Lung (tissue), 12 donors: ENCODE measurements around the gene LCN2. TPM values are rescaled to one million over a fixed set of nuclear protein-coding genes. Genes with fewer than 3 reads are reported as not detected.
A peak's percentile ranks its signal among the peaks of the same experiment; 100 is the strongest.

Experiments
- ATAC-seq: fragments of 200-7000 bp; cut with Tn5 transposase; one replicate; pipeline ENCODE4 v1.9.1; 2020; ENCODE audit warnings: moderate number of reproducible peaks; ENCODE audit not compliant: insufficient read depth, low FRiP score
- DNase-seq, 3 donors: peaks; one replicate each; pipeline ENCODE4 v3.0.0-alpha.2; 2013 to 2017
- H3K27ac ChIP-seq, 2 donors: one replicate each; pipeline ENCODE4 v1.5.1; 2013; ENCODE audit warnings: mild to moderate bottlenecking in 2 of 2, moderate library complexity in 2 of 2, control low read depth in 1 of 2, inconsistent platforms in 1 of 2, low read depth in 1 of 2, low read length in 1 of 2
- H3K27me3 ChIP-seq, 3 donors: one replicate each; pipeline ENCODE4 v1.5.1; 2013; ENCODE audit warnings: low read length in 2 of 3; ENCODE audit not compliant: control insufficient read depth in 3 of 3, insufficient read depth in 3 of 3
- H3K36me3 ChIP-seq, 4 donors: one replicate each; pipeline ENCODE4 v1.5.1; 2013; ENCODE audit warnings: low read length in 4 of 4, mild to moderate bottlenecking in 1 of 4, moderate library complexity in 1 of 4; ENCODE audit not compliant: control insufficient read depth in 4 of 4, insufficient read depth in 4 of 4
- H3K4me1 ChIP-seq, 5 donors: one replicate each; pipeline ENCODE4 v1.5.1; 2013; ENCODE audit warnings: low read length in 5 of 5, mild to moderate bottlenecking in 2 of 5, moderate library complexity in 1 of 5; ENCODE audit not compliant: control insufficient read depth in 5 of 5, insufficient read depth in 5 of 5
- H3K4me3 ChIP-seq: one replicate; pipeline ENCODE4 v1.5.1; 2013; ENCODE audit warnings: mild to moderate bottlenecking, control low read depth, moderate library complexity
- H3K9ac ChIP-seq, 2 donors: one replicate each; pipeline ENCODE4 v1.5.1; 2013; ENCODE audit warnings: low read length in 2 of 2, control low read depth in 1 of 2; ENCODE audit not compliant: insufficient read depth in 1 of 2
- H3K9me3 ChIP-seq, 4 donors: one replicate each; pipeline ENCODE4 v1.5.1; 2013; ENCODE audit warnings: low read length in 3 of 4, mild to moderate bottlenecking in 1 of 4, moderate library complexity in 1 of 4; ENCODE audit not compliant: control insufficient read depth in 4 of 4, insufficient read depth in 3 of 4
- WGBS, 2 donors: extraction: QIAGEN DNeasy Blood & Tissue Kit; methylation state at CpG; one replicate each; pipeline ENCODE4 v1.1.7; 2013; 5-methylcytosine and 5-hydroxymethylcytosine counted together
- polyA plus RNA-seq, 2 donors: library from polyadenylated mRNA; stranded (reverse); fragments of 200-250 nt; gene quantifications; one replicate each; pipeline ENCODE4 v1.2.1, GENCODE V29; 2013
- total RNA-seq, 2 donors: library from RNA; depleted of rRNA in 1 of 2; stranded (reverse); fragments of >200 nt in 1 of 2; gene quantifications; one replicate each; pipeline ENCODE4 v1.2.1, GENCODE V29; 2014 to 2021
- TF ChIP-seq, protein P1 (sequence below): IDR thresholded peaks from 2 replicates; pipeline ENCODE4 v1.5.1; 2012; ENCODE audit warnings: mild to moderate bottlenecking; ENCODE audit errors: control extremely low read depth, extremely low read depth
- donor health status: control.
- donor health status: control.
- donor health status: Bipolar disorder and iron deficiency.
- donor health status: healthy.
- donor health status: DM: yes; HTN: yes; CAD: no.

Gene LCN2
- total and polyA plus RNA-seq, 4 donors = 114 to 842 (median 295) TPM

DNA sequence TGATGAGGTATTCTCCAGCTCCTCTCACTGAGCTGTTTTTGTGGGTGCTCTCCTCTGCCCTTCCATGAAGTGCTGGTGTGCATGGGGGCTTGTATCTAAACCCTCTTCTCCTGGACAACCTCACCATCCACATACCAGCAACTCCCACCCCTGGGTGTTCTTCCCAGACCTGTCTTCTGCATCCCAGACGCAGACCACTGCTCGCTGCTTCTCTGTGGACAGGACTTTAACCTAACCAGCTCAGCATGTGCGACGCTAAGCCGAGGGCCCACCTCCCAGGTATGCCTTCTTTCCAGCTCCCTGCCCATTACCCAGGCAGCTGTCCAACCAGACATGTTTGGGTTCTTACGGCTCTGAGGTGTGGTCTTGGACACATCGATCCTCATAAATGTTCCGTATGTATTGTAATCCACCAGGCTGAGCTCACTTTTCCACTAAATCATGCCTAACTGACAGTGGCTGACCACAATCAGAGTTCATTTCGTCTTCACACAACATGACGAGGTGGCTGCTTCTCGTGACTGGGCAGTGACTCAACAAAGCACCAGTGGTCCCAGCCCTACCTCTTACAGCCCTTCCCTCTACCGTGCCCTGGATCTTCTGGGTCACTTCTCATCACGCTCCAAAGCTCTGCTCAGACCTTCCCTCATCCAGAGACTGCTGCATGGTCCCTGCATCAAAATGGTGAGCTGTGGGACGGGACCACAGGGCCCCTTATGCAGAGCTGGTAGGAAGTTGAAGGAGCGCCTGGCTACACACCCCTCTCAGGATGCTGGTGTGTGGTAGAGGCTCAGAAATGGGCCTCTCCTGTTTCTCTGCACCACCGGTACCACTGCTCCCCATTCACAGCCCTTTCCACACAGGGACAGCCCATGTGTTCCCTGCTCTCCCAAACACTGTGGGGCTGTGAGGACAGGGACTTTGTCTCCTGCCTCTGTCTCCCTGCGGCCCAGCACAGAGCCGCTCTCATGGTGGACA is 12.1 kb upstream of the LCN2 start:
- no peak overlapping the region for H3K9ac ChIP-seq
- WGBS, 2 donors = 89 to 91% methylated on average over 18 of the region's 18 CpGs
- no peak for ATAC-seq

DNA sequence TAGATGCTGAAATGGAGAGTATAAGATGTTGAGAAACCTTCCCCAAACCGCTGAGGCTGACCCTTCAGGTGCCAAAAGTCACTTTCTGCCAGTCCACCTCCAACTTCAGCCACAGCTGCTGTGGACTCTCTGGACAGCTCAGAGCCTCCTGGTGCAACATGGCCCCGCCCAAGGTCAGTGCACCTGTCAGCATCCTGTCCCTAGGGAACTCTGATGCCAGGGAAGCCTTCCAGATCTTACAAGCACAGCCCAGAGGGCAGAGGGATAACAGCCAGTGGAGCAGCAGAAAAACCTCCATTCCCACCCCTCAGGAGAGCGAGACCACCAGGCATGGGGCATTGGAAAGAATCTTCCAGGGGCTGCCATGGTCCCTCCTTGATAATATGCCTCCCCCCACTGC is 11.3 kb upstream of the LCN2 start:
- WGBS, 2 donors = 88 to 89% methylated on average over 3 of the region's 3 CpGs
- Histone ChIP-seq H3K36me3 (no peaks in the 10 kb centered on the region), H3K4me1 (no peaks in the 10 kb centered on the region), H3K27ac (no peak overlapping the region), H3K9me3 (peaks cover 0 to 5% (median 0%) of the 10 kb centered on the region in 4 donors), H3K4me3 (no peak overlapping the region), H3K9ac (no peak overlapping the region), H3K27me3 (no peaks in the 10 kb centered on the region)
- no peak for DNase-seq
- ATAC-seq = no peak
- TF ChIP-seq, protein P1, sequence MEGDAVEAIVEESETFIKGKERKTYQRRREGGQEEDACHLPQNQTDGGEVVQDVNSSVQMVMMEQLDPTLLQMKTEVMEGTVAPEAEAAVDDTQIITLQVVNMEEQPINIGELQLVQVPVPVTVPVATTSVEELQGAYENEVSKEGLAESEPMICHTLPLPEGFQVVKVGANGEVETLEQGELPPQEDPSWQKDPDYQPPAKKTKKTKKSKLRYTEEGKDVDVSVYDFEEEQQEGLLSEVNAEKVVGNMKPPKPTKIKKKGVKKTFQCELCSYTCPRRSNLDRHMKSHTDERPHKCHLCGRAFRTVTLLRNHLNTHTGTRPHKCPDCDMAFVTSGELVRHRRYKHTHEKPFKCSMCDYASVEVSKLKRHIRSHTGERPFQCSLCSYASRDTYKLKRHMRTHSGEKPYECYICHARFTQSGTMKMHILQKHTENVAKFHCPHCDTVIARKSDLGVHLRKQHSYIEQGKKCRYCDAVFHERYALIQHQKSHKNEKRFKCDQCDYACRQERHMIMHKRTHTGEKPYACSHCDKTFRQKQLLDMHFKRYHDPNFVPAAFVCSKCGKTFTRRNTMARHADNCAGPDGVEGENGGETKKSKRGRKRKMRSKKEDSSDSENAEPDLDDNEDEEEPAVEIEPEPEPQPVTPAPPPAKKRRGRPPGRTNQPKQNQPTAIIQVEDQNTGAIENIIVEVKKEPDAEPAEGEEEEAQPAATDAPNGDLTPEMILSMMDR = no peak

More for the DNA sequence above, 12.1 kb upstream of the LCN2 start:
- no peaks in the 10 kb centered on the region for H3K27me3 ChIP-seq
- H3K4me1 ChIP-seq = peaks cover 0 to 3% (median 0%) of the 10 kb centered on the region in 5 donors
- H3K27ac ChIP-seq = no peak overlapping the region
- H3K4me3 ChIP-seq = no peak overlapping the region
- no peaks in the 10 kb centered on the region for H3K36me3 ChIP-seq
- TF ChIP-seq, protein P1 = no peak
- peaks cover 0 to 5% (median 0%) of the 10 kb centered on the region in 4 donors for H3K9me3 ChIP-seq
- DNase-seq = no peak

DNA sequence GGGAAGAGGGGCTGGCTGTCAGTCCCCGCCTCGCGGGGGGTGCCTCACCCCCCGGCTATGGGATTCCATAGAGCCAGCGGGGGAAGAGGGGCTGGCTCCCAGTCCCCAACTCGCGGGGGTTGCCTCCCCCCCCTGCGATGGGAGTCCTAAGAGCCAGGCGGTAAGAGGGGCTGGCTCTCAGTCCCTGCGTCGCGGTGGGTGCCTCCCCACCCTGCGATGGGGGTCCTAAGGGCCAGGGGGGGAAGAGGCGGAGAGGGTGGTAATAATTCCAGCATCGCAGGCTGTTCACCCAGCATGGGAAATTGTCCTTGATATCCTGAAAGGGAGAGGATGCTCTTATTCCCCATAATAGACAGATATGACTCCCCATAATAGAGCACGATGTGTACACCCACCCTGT is 9.6 kb upstream of the LCN2 start:
- no peaks in the 10 kb centered on the region for H3K9me3 ChIP-seq
- no peak overlapping the region for H3K9ac ChIP-seq
- H3K27ac ChIP-seq = no peak overlapping the region
- ATAC-seq (no peak), DNase-seq (peak in 1 of 3 donors; percentile 81)
- no peaks in the 10 kb centered on the region for H3K36me3 ChIP-seq
- TF ChIP-seq, protein P1 = no peak
- no peaks in the 10 kb centered on the region for H3K27me3 ChIP-seq
- peaks cover 0 to 5% (median 0%) of the 10 kb centered on the region in 5 donors for H3K4me1 ChIP-seq
- 67 to 79% methylated on average over 8 to 9 of the region's 16 CpGs for WGBS, 2 donors
- H3K4me3 ChIP-seq = no peak overlapping the region
